GM19328 (cell line): Measurements from ENCODE around the gene PIK3CA.
"Not testable (repeated sequence)": the region's sequence is repeated elsewhere in the genome, so short reads cannot be mapped to it uniquely, and the experiment has no call there.

Experiments
- ATAC-seq: cut with Tn5 transposase; IDR thresholded peaks from one replicate; pipeline ENCODE4 v1.9.1; 2021; ENCODE audit warnings: mild to moderate bottlenecking, moderate library complexity; ENCODE audit not compliant: unreplicated experiment

The PIK3CA gene

DNA sequence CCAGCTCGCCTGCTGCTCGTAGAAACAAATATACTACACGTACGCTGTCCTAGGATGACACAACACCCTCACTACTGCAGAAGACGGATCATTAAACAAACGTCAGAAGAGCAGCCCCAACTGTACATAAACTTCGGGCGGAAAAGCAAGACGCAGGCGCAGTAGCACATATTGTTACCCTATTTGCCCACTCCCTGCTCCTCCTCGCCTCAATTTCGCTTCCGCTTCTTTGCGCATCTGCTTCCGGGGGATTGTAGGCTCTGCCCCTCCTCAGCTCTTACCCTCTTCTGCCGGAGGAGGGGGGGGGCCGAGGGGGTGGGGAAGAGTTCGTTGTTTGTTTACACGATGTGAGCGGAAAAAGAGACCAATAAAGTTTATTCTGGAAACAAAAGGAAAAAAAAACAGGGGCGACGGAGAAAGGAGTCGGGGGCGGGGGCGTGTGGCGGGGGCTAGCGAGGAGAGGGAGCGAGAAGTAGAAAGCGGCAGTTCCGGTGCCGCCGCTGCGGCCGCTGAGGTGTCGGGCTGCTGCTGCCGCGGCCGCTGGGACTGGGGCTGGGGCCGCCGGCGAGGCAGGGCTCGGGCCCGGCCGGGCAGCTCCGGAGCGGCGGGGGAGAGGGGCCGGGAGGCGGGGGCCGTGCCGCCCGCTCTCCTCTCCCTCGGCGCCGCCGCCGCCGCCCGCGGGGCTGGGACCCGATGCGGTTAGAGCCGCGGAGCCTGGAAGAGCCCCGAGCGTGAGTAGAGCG lies at the start of gene PIK3CA:
TSS of gene PIK3CA (plus strand) at position 485 of the 743 bp plus-strand sequence. CDS start 50,469 bp downstream, outside the sequence.
- peak; percentile 75 for ATAC-seq

DNA sequence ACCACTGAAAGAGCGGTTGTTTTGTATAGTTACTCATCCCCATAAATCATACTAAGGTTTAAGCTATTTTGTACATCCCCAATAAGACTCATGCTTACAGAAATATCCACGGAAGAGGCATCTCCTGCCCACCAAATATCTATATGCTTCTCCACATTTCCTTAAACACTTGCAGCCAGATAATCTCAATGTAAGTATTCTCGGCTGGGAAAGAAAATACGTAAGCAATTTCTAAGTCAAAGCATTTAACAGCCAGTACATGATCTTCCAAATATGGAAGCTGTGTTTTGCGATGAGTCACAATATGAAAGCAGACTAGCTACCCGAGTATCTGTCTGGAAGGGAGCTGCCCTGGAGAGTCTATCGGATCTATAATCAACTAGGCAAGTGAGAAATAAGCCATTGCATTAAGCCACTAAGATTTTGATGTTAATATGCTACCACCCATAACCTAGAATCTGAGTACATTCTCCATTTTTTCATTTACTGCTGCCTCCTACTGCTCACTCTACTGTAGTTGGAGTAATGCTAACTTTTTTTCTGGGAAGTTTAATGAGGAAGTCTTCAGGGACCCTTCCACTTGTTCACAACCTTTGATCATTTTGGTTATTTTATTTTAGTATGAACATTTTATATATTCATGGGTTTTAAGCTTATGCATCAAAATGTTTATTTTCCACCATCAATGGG lies 49.6 kb upstream of the PIK3CA start:
- no peak for ATAC-seq

DNA sequence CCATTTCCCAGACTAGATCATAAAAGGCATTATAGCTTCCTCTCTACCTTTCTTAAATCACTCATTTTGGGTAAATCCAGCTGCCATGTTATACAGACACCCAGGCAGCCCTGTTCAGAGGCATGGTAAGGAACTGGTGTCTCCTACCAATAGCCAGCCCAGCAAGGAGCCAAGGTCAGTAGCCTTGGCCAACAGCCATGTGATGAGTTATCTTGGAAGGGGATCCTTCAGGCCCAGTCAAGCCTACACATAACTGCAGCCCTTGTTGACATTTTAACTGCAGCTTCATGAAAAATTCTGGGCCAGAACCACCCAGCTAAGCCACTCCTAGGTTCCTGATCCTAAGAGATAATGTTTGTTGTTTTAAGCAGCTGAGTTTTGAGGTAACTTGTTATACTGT lies 47.5 kb upstream of the PIK3CA start:
- ATAC-seq = no peak

DNA sequence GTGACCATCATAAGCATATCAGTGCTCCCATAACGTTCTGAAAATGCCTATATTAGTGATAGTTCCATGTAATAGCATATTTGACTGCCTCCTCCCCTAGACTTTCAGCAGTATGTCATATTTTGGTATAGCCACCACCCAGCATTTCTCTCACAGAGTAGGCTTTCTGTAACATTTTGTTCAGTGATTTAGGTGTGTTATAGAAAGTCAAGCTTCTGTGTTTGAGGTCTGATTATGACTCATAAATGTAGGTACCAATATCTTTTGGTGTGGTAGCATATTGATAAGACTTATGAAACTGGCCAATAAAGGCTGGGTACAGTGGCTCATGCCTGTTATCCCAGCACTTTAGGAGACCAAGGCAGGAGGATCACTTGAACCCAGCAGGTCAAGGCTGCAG lies 42.3 kb upstream of the PIK3CA start:
- ATAC-seq = no peak

DNA sequence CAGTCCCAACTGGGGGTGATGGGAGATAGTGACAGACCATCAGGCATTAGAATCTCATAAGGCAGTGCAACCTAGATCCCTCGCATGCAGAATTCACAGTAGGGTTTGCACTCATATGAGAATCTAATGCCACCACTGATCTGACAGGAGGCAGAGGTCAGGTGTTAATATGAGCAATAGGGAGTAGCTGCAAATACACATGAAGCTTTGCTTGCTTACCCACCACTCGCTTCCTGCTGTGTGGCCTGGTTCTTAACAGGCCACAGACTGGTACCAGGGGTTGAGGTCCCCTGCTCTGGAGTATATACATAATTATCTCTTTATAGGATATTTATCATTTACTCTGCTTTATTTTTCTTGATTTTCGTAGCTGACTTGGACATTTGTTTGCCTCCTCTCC lies 40.5 kb upstream of the PIK3CA start:
- no peak for ATAC-seq

DNA sequence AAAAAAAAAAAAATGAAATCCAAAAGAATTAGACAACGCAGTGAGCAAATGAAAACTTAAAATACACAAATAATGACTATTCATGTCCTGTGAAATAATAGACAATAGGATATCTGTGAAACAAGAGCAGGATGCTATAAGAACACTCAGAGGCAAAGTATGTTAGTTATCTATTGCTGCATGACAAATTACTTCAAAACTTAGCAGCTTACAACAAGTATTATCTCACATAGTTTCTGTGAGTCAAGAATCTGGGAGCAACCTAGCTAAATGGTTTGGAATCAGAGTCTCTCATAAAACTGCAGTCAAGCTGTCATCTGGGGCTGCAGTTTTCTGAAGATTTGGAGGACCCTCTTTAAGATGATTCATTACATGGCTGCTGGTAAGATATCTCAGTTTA lies 40.1 kb upstream of the PIK3CA start:
- ATAC-seq = no peak

DNA sequence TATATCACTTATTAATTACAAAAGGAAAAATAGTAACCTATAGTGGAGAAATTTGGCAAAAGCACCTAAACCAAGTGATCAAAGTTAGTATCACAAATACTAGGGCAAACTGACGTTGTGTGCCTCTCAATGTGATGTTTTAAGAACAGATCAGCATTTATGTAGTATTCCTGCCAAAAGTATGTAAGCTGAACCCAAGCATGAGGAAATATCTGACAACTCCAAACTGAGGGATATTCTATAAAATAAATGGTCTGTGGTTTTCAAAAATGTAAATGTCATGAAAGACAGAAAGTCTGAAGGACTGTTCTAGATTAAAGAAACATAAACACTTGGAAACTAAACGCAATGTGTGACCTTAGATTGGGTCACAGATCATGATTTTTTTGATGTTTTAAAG lies 34.3 kb upstream of the PIK3CA start:
- ATAC-seq = no peak

DNA sequence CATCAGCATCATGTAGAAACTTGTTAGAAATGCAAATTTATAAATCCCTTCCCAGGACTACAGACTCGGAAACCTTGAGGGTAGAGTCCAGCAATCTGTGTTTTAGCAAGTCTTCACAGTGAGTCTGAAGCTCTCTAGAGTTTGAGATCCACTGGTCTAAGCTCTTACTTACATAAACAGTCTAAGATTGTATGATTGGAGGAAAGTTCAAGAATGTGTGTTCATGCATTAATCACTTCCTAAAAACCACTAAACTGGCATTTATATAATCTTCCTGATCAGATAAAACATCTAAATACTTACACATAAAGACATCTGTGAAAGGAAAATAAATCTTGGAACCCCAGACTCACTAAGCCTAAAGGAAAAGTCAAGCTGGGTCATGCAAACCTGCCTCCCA lies 32.7 kb upstream of the PIK3CA start:
- not testable (repeated sequence) for ATAC-seq

DNA sequence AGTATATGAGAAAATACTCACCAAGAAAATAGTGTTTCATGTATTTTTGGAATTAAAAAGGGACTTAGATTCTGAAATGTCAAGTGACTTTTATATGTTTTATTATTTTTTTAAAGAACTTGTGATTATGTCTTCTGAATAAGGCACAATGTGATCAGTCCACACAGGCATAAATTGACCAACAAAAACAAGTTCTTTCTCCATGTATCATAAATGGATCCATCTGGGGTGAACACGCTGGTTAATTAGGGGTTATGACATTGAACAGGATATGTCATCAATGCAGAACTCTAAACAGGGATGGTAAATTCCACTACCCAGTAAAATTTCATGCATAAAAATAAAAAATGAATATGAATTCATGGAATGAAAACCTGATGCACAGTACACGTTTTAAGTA lies 31.3 kb upstream of the PIK3CA start:
- ATAC-seq = no peak

DNA sequence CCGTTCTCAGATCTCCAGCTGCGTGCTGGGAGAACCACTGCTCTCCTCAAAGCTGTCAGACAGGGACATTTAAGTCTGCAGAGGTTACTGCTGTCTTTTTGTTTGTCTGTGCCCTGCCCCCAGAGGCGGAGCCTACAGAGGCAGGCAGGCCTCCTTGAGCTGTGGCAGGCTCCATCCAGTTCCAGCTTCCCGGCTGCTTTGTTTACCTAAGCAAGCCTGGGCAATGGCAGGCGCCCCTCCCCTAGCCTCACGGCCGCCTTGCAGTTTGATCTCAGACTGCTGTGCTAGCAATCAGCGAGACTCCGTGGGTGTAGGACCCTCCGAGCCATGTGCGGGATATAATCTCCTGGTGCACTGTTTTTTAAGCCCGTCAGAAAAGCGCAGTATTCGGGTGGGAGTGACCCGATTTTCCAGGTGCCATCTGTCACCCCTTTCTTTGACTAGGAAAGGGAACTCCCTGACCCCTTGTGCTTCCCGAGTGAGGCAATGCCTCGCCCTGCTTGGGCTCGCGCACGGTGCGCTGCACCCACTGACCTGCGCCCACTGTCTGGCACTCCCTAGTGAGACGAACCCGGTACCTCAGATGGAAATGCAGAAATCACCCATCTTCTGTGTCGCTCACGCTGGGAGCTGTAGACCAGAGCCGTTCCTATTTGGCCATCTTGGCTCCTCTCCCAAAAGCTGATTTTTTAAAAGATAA lies 15.8 kb upstream of the PIK3CA start:
- ATAC-seq = not testable (repeated sequence)

DNA sequence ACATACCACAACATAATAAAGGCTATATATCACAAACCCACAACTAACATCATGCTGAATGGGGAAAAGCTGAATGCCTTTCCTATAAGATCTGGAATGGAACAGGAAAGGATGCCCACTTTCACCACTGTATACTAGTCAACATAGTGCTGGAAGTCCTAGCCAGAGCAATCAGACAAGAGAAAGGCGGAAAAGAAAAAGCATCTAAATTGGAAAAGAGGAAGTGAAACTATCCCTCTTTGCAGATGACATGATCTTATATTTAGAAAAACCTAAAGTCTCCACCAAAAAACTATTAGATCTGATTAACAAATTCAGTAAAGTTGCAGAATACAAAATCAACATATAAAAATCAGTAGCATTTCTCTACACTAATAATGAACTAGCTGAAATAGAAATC lies 14.6 kb upstream of the PIK3CA start:
- no peak for ATAC-seq

DNA sequence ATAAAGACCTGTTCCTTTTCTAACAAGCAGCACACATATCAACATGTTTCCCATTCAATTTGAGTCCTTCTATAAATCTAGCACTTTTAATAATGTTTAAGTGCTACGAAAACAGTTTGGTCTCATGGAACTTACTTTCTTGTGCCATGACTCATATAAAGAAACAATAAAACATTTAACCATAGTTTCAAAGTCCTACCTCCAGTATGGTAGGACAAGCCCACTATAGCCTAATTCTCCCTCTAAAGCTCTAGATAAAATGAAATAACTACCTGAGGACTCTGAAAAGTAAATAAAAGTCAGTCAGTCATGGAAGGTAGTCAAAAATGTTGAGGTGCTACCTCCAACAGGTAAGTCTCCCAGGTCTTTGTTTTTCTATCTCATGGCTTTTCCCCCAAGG lies 12.0 kb upstream of the PIK3CA start:
- ATAC-seq = no peak

DNA sequence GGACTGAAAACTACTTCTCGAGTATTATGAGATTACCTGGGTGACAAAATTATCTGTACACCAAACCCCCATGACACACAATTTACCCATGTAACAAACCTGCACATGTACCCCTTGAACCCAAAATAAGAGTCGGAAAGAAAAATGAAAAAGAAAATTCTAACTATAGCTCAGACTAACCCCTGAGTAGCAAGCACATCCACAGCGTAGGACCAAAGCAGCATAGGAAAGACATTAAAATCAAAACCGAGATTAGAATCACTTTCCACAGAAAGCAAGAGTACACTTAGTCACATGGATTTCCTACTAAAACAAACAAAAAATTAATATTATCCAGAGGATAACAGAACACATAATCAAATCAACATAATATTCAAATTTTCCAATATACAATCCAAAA lies 6.3 kb upstream of the PIK3CA start:
- ATAC-seq = no peak

DNA sequence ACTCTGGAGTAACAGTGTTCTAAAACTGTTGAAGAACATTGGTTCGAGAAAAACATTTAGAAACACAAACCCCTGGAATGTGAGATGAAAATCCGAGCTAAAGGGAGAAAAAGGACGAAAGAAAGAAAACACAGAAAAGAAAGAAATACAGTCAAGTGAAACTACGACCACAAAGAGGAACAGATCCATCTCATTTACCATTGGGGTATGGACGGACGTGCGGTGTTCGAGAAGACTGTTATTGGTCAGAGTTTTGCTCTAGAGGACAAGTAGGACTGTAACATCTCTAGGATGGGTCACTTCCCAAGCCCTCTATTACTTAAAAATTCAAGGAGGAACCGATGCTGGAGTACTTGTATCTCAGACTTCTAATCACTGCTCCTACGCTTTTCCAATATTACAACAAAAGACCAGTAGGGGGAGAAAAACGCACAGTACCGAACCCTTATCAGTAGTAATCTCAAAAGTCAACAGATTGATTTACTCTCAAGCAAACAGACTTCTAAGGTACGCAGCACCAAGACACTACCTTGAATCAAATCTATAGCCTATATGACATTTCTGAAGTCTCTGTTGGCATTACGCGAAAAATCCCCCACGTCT lies 1.1 kb upstream of the PIK3CA start:
- ATAC-seq = no peak

DNA sequence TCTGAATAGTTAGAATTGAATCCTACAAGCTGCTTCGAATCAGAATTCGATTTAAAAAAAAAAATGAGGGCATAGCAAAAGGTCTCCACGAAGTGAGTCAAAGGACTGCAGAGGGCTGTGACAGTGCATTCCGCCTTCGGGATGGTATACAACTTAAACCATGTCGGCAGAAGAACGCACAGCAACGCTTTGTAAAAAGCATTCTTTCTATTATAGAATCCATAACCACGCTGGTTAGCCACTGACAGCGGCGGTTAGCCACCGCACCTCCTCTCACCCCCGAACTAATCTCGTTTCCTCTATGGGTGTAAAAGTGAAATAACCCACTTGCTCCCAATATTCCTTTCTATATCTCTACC lies 664 bp upstream of the PIK3CA start:
- peak; percentile 29 for ATAC-seq

DNA sequence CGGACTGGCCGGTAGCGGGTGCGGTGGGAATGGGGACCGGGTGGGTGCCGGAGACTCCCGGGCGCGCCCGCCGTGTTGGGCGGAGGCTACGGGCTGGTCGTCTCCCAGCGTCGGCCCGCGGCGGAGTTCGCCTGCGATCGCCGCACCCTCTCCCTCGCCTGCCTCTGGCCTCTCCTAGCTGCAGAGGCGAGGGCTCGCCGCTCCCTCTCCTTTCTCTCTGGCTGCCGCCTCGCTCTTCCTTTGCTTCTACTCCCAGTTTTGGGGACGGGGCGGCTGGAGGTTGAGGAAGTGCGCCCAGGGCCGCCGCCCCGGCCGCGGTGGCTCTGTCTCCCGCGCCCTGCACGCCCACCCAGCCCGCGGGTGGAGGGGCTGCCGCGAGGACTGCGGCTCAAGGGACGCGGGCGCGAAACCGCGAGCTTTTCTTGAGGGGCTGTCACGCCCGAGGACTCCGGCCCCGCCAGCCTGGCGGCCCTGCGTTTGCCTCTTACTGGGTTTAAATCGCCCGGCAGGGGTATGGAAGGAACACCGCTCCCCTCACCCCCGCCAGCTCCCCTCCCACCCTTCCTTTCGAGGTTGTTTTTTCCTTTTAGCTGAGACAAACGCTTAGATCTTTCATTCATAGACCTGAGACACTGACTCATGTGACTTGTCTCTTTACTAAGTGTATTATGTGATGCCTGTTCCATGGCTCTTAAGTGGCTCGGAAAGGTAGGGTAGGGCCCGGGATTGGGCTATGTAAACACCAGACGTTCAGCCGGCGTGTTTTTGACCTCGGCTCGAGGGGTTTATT lies 654 bp downstream of the PIK3CA start:
- ATAC-seq = peak; percentile 29

DNA sequence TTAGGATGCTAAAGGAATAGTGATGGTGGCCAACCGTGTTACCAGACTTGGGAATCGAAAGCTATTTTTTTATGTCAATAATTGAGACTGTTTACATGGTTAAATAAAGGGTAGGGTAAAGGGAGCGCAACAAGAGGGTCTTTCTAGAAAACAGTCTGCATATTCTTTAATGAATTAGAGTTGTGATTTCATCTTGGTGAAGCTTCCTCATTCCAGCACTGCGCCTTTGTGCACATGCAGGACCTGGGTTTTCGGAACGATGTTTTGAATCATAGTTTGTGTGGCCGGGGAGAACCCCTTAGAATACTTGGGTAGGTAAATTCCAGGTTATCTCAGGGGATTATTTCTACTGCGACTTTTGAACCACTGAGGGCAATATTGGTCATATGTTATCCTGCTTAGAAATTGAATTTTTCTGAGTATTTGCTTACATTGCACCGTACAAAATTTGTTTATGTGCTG lies 1.3 kb downstream of the PIK3CA start:
- no peak for ATAC-seq

DNA sequence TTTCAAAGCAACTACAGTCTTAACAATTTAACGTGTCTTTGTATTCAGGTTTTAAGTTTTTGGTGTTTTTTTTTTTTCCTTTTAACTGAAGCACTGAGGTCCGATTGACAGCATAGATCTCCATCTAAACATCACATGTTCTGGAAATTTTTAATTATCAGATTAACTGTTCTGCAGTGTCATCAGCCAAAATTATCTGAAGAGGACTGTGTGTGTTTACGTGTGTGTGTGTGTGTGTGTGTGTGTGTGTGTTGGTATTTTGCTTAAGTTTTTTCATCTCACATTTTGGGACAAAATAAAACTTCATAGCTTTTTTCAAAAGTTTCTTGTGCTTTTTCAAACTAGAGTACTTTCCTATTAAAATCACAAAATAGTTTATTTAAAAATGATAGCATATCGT lies 1.8 kb downstream of the PIK3CA start:
- ATAC-seq = no peak

DNA sequence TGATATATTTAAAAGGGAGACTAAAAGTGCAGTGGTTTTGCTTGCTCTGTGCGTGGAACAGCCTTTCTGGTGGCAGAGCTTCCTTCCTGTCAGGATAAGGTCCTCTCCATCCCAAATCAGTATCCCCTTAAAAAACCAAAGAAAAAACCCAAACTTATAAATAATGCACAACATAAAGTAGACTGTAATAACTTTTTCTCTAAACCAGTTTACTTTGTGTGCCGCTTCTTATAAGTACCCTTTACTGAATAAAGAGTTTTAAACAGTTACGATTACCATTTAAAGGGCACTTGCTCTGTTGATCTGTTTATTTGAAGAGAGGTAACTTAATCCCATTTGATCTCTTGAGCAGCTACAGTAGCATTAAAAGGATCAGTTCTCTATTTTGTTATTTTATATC lies 2.5 kb downstream of the PIK3CA start:
- no peak for ATAC-seq

DNA sequence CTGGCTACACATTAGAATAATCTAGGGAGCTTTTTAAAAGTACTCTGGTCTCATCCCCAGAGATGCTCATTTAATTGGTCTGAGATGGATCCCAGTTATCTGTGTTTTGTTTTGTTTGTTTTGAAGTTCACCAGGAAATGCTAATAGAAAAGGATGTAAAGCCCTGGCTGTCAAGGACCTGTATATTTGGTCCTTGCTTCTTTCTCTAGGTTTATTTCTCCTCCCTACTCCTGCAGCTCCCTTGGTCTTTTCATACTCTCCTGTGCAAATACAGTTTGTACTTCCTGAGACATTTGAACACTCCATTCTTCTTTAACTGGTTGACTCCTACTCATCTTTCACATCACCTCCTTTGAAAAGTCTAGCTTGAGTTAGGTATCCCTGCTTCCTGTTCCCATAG lies 3.3 kb downstream of the PIK3CA start:
- no peak for ATAC-seq

DNA sequence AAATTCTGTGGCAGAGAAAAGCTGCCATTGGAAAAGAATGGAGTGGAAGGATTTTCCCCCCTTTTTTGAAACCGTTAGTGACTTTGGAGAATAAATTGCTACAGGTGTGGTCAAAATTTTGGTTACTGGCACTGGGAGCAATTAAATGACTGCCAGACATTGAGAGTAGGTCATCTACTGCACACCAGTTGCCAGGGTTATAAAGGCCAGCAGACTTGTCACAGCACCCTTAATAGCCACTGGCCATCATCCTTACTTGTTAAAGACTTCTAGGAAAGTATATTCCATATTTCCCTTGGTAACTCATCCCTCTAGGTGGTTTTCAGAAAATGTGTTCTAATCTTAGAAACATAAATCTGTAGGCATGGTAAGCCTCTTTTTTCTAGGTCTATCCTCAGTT lies 8.0 kb downstream of the PIK3CA start:
- no peak for ATAC-seq
